Endodermal cell (in vitro differentiated cells): Measurements from ENCODE around the gene RPS5. TPM values are rescaled to one million over a fixed set of nuclear protein-coding genes. Genes with fewer than 3 reads are reported as not detected.

Experiments used
- DNase-seq: peaks from one replicate; pipeline ENCODE4 v3.0.0-alpha.2; 2017
- H3K27ac ChIP-seq: 2 replicates; pipeline ENCODE4 v1.5.1; 2013; ENCODE audit warnings: mild to moderate bottlenecking, low read depth, low read length, moderate library complexity
- H3K27me3 ChIP-seq: 2 replicates; pipeline ENCODE4 v1.6.1; 2013; ENCODE audit warnings: mild to moderate bottlenecking, low read length, moderate library complexity; ENCODE audit not compliant: insufficient read depth, control insufficient read depth, poor library complexity, severe bottlenecking
- H3K36me3 ChIP-seq: 2 replicates; pipeline ENCODE4 v1.7.0; 2013; ENCODE audit warnings: mild to moderate bottlenecking, low read length, moderate library complexity; ENCODE audit not compliant: control insufficient read depth, insufficient read depth
- H3K4me1 ChIP-seq: one replicate; pipeline ENCODE4 v1.7.0; 2013; ENCODE audit warnings: low read length; ENCODE audit not compliant: control insufficient read depth, insufficient read depth
- H3K4me3 ChIP-seq: 2 replicates; pipeline ENCODE4 v1.5.1; 2013; ENCODE audit warnings: mild to moderate bottlenecking, low read length, moderate library complexity
- H3K9ac ChIP-seq: 2 replicates; pipeline ENCODE4 v1.6.1; 2013; ENCODE audit warnings: mild to moderate bottlenecking, low read length, moderate library complexity; ENCODE audit not compliant: poor library complexity, severe bottlenecking; ENCODE audit errors: extremely low read depth
- H3K9me3 ChIP-seq: 2 replicates; pipeline ENCODE4 v1.6.1; 2013; ENCODE audit warnings: mild to moderate bottlenecking, low read length, moderate library complexity; ENCODE audit not compliant: control insufficient read depth
- H3K27ac Mint-ChIP-seq: 2 replicates; pipeline ENCODE4 v1.8.0; 2020; ENCODE audit warnings: mixed read lengths
- H3K27me3 Mint-ChIP-seq: 2 replicates; pipeline ENCODE4 v1.8.0; 2021; ENCODE audit warnings: mild to moderate bottlenecking, mixed read lengths; ENCODE audit not compliant: insufficient read depth
- H3K36me3 Mint-ChIP-seq: 2 replicates; pipeline ENCODE4 v1.8.0; 2020; ENCODE audit warnings: low read depth, mixed read lengths
- H3K4me1 Mint-ChIP-seq: 2 replicates; pipeline ENCODE4 v1.8.0; 2020; ENCODE audit warnings: mixed read lengths
- H3K4me3 Mint-ChIP-seq: 2 replicates; pipeline ENCODE4 v1.8.0; 2020; ENCODE audit warnings: mild to moderate bottlenecking, moderate library complexity, mixed read lengths
- H3K9me3 Mint-ChIP-seq: 2 replicates; pipeline ENCODE4 v1.8.0; 2020; ENCODE audit warnings: mild to moderate bottlenecking, mixed read lengths
- WGBS, 2 experiments: methylation state at CpG; one replicate each; pipeline versions ENCODE4 v1.1.5 to v1.1.7; 2013; ENCODE audit warnings: missing lambda C conversion rate in 2 of 2, mixed read lengths in 1 of 2; ENCODE audit not compliant: insufficient coverage in 1 of 2, insufficient read length in 1 of 2; 5-methylcytosine and 5-hydroxymethylcytosine counted together
- total RNA-seq, 2 donors: library from RNA; stranded (reverse); fragmentation: NEBNext Ultra II Directional in 1 of 2; extraction: Animal tissue kit (Norgen Biotek cat#: 25700) in 1 of 2; gene quantifications; 2 replicates in 1 of 2; 3 replicates in 1 of 2; pipeline ENCODE4 v1.2.1, GENCODE V29; 2021
- TF ChIP-seq, protein P1 (sequence below): fragments of 200-600 bp; sonication (generic); conservative IDR thresholded peaks from 2 replicates; pipeline ENCODE4 v1.5.0; 2021; ENCODE audit warnings: antibody characterized with exemption, mild to moderate bottlenecking

The RPS5 gene
- total RNA-seq, 2 donors from 2014 or later: 896 to 1,039 TPM

DNA sequence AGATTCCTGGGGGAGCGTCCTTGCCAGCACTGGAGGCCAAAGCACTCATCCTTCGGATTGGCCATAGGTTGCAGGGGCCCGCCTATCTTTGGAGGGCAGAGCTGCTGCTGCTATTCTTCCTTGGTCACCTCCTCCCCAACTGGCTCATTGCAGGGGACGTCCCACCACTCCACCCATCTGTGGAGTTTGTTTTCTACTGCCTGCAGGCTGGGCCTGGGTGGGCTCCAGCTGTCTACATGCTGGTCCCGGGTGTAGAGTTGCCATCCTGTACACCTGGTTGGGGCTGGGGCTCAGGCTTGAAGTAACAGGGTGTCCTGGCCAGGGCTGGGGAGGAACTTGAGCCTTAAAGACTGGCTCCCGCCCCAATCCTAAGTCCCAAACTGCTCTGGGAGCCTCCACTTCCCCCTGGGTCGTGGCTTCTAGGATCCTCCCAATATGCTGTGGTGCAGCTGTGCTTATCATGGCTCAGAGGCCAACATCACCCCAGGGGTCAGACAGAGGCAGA is 10.5 kb downstream of the RPS5 start:
- peaks cover 57% of the 10 kb centered on the region for H3K27me3 Mint-ChIP-seq
- Histone ChIP-seq H3K4me3 (no peak overlapping the region), H3K27me3 (no peaks in the 10 kb centered on the region), H3K36me3 (peaks cover 26% of the 10 kb centered on the region), H3K4me1 (peaks cover 6% of the 10 kb centered on the region), H3K9ac (no peak overlapping the region), H3K9me3 (no peaks in the 10 kb centered on the region), H3K27ac (no peak overlapping the region)
- no peak overlapping the region for H3K27ac Mint-ChIP-seq
- peaks cover 23% of the 10 kb centered on the region for H3K36me3 Mint-ChIP-seq
- DNase-seq: peak; percentile 55
- 83 to 88% methylated on average over 4 to 7 of the region's 7 CpGs for WGBS, 2 experiments
- peaks cover 10% of the 10 kb centered on the region for H3K4me1 Mint-ChIP-seq
- no peaks in the 10 kb centered on the region for H3K9me3 Mint-ChIP-seq
- TF ChIP-seq, protein P1, sequence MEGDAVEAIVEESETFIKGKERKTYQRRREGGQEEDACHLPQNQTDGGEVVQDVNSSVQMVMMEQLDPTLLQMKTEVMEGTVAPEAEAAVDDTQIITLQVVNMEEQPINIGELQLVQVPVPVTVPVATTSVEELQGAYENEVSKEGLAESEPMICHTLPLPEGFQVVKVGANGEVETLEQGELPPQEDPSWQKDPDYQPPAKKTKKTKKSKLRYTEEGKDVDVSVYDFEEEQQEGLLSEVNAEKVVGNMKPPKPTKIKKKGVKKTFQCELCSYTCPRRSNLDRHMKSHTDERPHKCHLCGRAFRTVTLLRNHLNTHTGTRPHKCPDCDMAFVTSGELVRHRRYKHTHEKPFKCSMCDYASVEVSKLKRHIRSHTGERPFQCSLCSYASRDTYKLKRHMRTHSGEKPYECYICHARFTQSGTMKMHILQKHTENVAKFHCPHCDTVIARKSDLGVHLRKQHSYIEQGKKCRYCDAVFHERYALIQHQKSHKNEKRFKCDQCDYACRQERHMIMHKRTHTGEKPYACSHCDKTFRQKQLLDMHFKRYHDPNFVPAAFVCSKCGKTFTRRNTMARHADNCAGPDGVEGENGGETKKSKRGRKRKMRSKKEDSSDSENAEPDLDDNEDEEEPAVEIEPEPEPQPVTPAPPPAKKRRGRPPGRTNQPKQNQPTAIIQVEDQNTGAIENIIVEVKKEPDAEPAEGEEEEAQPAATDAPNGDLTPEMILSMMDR: no peak
- no peak overlapping the region for H3K4me3 Mint-ChIP-seq

DNA sequence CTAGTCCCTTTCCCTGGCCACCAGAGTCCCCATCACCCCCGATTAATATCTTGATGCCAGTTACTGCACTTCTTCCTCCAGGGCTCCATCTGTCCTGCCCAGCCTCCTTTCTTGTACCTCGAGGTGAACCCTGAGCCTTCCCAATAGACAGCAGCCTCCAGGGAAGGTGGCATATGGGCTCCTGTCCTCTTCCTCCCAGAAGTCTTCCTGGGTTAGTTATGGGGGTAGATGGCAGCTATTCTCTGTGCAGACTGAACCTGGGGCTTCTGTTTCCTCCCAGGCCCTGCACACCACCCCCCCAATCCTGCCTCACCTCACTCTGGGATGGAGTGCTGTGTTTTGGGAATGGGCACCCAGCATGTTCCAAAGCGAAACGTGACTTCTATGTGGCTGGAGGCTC is 11.0 kb downstream of the RPS5 start:
- no peak overlapping the region for H3K4me3 Mint-ChIP-seq
- peaks cover 6% of the 10 kb centered on the region for H3K4me1 ChIP-seq

DNA sequence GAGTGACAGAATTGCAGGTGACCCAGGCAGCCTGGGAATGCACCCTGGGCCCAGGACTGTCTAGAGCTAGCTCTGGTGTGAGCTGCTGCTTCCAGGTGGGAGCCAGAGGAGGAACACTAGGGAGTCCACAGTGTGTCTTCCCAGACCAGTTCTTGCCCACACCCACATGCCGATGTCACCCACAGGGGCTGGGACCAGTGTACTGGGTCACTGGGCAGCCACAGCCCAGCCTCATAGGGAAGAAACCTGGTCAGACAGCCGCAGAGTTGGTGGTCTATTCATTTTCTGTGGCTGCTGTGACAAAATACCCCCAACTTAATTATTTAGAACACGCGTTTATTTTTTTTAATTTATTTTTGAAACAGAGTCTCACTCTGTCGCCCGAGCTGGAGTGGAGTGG is 11.5 kb downstream of the RPS5 start:
- H3K9ac ChIP-seq: no peak overlapping the region
- H3K36me3 ChIP-seq: peaks cover 17% of the 10 kb centered on the region
- Mint-ChIP-seq H3K4me3 (no peak overlapping the region), H3K27me3 (peaks cover 57% of the 10 kb centered on the region), H3K4me1 (peaks cover 10% of the 10 kb centered on the region), H3K27ac (no peak overlapping the region), H3K36me3 (peaks cover 14% of the 10 kb centered on the region), H3K9me3 (no peaks in the 10 kb centered on the region)
- no peak for DNase-seq
- H3K4me1 ChIP-seq: peaks cover 6% of the 10 kb centered on the region
- H3K27ac ChIP-seq: no peak overlapping the region
- TF ChIP-seq, protein P1: no peak
- H3K9me3 ChIP-seq: no peaks in the 10 kb centered on the region
- H3K27me3 ChIP-seq: no peaks in the 10 kb centered on the region
- H3K4me3 ChIP-seq: no peak overlapping the region
- 92 to 97% methylated on average over 6 of the region's 6 CpGs for WGBS, 2 experiments

More for the DNA sequence above, 11.0 kb downstream of the RPS5 start:
- TF ChIP-seq, protein P1: no peak
- Histone ChIP-seq H3K9ac (no peak overlapping the region), H3K36me3 (peaks cover 21% of the 10 kb centered on the region), H3K9me3 (no peaks in the 10 kb centered on the region), H3K27me3 (no peaks in the 10 kb centered on the region), H3K4me3 (no peak overlapping the region), H3K27ac (no peak overlapping the region)
- no peak for DNase-seq
- 80 to 89% methylated on average over 3 to 4 of the region's 4 CpGs for WGBS, 2 experiments
- peaks cover 57% of the 10 kb centered on the region for H3K27me3 Mint-ChIP-seq
- H3K9me3 Mint-ChIP-seq: no peaks in the 10 kb centered on the region
- peaks cover 10% of the 10 kb centered on the region for H3K4me1 Mint-ChIP-seq
- peaks cover 19% of the 10 kb centered on the region for H3K36me3 Mint-ChIP-seq
- H3K27ac Mint-ChIP-seq: no peak overlapping the region
